ENCODE data around the gene GOLGA8J. TPM values are rescaled to one million over a fixed set of nuclear protein-coding genes. Genes with fewer than 3 reads are reported as not detected.

GOLGA8J gene
- polyA plus RNA-seq, 1 of the 3 experiments (the other 2 are of a cell fraction), result not detected

GRCh38 chr15:30043211-30043655 is 39.5 kb upstream of the GOLGA8J start:
- Histone ChIP-seq H4K20me1 (ENCODE audit: insufficient read depth) (no peaks in the 10 kb centered on the region), H3K27ac (ENCODE audit: low read depth in 2 of 2, low read length in 1 of 2) (no peak overlapping the region), H3K9ac (no peak overlapping the region), H3K4me1 (ENCODE audit: control insufficient read depth in 1 of 2, insufficient read depth in 2 of 2, low read depth in 1 of 2, low read length in 1 of 2) (peaks cover 0 to 12% of the 10 kb centered on the region in 2 experiments; a peak in 2 of 4 replicates), H3K27me3 (ENCODE audit: insufficient read depth) (no peaks in the 10 kb centered on the region), H3K9me3 (no peaks in the 10 kb centered on the region), H3K4me2 (no peak overlapping the region), H3F3A (replicated peaks; ENCODE audit: insufficient read depth) (no peaks in the 10 kb centered on the region), H3K9me2 (no peaks in the 10 kb centered on the region), H3K36me3 (replicated peaks in 1 of 2; ENCODE audit: control insufficient read depth in 1 of 2, insufficient read depth in 2 of 2, low read length in 1 of 2) (no peaks in the 10 kb centered on the region), H3K79me2 (ENCODE audit: insufficient read depth) (no peaks in the 10 kb centered on the region), H3K4me3 (ENCODE audit: low read depth in 2 of 2, low read length in 1 of 2) (no peak overlapping the region), H2AFZ (ENCODE audit: low read depth) (no peak overlapping the region)
- POLR2A ChIA-PET, result no interaction called here
- TF ChIP-seq RAD21 (IDR thresholded peaks at IDR 0.05; ENCODE audit: low read length) (peak; percentile 65), SMC3 (IDR thresholded peaks at IDR 0.05; ENCODE audit: low read depth, low read length) (peak; percentile 27; the same call in 1 of the 2 replicates), REST (IDR thresholded peaks at IDR 0.05; ENCODE audit: low read depth, low read length) (no peak), RXRA (IDR thresholded peaks at IDR 0.05; ENCODE audit: borderline replicate concordance, low read depth) (no peak), JUND (IDR thresholded peaks at IDR 0.05) (no peak), EP300 (IDR thresholded peaks at IDR 0.05; ENCODE audit: borderline replicate concordance in 1 of 2, low read depth in 1 of 2, low read length in 1 of 2) (no peak), NFIC (IDR thresholded peaks at IDR 0.05; ENCODE audit: borderline replicate concordance) (no peak), MEF2A (IDR thresholded peaks at IDR 0.05; ENCODE audit: borderline replicate concordance, low read depth) (no peak), ELF1 (IDR thresholded peaks at IDR 0.05) (no peak), FOXJ3 (CRISPR knock-in tag; IDR thresholded peaks at IDR 0.05) (no peak), YY1 (IDR thresholded peaks at IDR 0.05; ENCODE audit: low read depth) (no peak), FOXM1 (IDR thresholded peaks at IDR 0.05; ENCODE audit: low read depth) (no peak), POLR2AphosphoS5 (IDR thresholded peaks at IDR 0.05; ENCODE audit: low read depth, low read length) (no peak), TEAD4 (IDR thresholded peaks at IDR 0.05; ENCODE audit: borderline replicate concordance, insufficient read depth) (no peak)
- TF ChIP-seq, protein P1, sequence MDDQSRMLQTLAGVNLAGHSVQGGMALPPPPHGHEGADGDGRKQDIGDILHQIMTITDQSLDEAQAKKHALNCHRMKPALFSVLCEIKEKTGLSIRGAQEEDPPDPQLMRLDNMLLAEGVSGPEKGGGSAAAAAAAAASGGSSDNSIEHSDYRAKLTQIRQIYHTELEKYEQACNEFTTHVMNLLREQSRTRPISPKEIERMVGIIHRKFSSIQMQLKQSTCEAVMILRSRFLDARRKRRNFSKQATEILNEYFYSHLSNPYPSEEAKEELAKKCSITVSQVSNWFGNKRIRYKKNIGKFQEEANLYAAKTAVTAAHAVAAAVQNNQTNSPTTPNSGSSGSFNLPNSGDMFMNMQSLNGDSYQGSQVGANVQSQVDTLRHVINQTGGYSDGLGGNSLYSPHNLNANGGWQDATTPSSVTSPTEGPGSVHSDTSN (IDR thresholded peaks at IDR 0.05), result no peak
- TF ChIP-seq, protein P2, sequence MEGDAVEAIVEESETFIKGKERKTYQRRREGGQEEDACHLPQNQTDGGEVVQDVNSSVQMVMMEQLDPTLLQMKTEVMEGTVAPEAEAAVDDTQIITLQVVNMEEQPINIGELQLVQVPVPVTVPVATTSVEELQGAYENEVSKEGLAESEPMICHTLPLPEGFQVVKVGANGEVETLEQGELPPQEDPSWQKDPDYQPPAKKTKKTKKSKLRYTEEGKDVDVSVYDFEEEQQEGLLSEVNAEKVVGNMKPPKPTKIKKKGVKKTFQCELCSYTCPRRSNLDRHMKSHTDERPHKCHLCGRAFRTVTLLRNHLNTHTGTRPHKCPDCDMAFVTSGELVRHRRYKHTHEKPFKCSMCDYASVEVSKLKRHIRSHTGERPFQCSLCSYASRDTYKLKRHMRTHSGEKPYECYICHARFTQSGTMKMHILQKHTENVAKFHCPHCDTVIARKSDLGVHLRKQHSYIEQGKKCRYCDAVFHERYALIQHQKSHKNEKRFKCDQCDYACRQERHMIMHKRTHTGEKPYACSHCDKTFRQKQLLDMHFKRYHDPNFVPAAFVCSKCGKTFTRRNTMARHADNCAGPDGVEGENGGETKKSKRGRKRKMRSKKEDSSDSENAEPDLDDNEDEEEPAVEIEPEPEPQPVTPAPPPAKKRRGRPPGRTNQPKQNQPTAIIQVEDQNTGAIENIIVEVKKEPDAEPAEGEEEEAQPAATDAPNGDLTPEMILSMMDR (IDR thresholded peaks at IDR 0.05), result peak; percentile 46
- TF ChIP-seq, protein P3, sequence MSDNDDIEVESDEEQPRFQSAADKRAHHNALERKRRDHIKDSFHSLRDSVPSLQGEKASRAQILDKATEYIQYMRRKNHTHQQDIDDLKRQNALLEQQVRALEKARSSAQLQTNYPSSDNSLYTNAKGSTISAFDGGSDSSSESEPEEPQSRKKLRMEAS (IDR thresholded peaks at IDR 0.05; ENCODE audit: low read depth), result no peak
- peak; percentile 40 for DNase-seq
- CTCF ChIA-PET, result interaction anchor here (0.6 to 2.0 kb wide), 14 partner anchors 9 to 377 kb away, joined by 3 to 16 read pairs (median 3); no protein-coding TSS in a partner anchor
- WGBS (ENCODE audit: low lambda C conversion rate), result 34% methylated on average over 2 of the region's 2 CpGs
